ENCODE measurements around the gene SYNE3. TPM values are rescaled to one million over a fixed set of nuclear protein-coding genes. Genes with fewer than 3 reads are reported as not detected.

SYNE3 gene
- total and polyA plus RNA-seq, 4 donors = 0.47 to 9.0 (median 4.7) TPM

GRCh38 chr14:95531969-95532368 is 15.5 kb upstream of the SYNE3 start (continued):
- no peak for TF ChIP-seq HNF4A (conservative IDR thresholded peaks at IDR 0.05)

GRCh38 chr14:95531473-95531872 is 15.0 kb upstream of the SYNE3 start:
- Histone ChIP-seq H3K36me3 (ENCODE audit: control insufficient read depth in 4 of 4, insufficient read depth in 3 of 4, low read depth in 1 of 4, low read length in 3 of 4) (no peaks in the 10 kb centered on the region), H3K9me3 (ENCODE audit: control insufficient read depth in 4 of 4, low read length in 3 of 4) (no peaks in the 10 kb centered on the region), H3K9ac (ENCODE audit: low read depth in 1 of 2, low read length in 2 of 2) (no peak overlapping the region), H3K27me3 (ENCODE audit: control insufficient read depth in 4 of 4, insufficient read depth in 4 of 4, low read length in 3 of 4) (no peaks in the 10 kb centered on the region), H3K27ac (ENCODE audit: low read depth in 1 of 2, low read length in 2 of 2) (peak overlapping the region in 1 of 2 donors; percentile 6), H3K4me3 (ENCODE audit: low read depth in 1 of 3, low read length in 3 of 3) (no peak overlapping the region), H3K4me1 (ENCODE audit: control insufficient read depth in 4 of 4, insufficient read depth in 4 of 4, low read length in 3 of 4) (peaks cover 4 to 60% (median 57%) of the 10 kb centered on the region in 4 donors)
- no peak for DNase-seq (ENCODE audit: low spot score)
- WGBS = 10% methylated on average over 3 of the region's 3 CpGs
- TF ChIP-seq CTCF (IDR thresholded peaks at IDR 0.05; ENCODE audit: low read depth, low read length, missing input control) (no peak), NR2F2 (IDR thresholded peaks at IDR 0.05) (no peak), SP1 (IDR thresholded peaks at IDR 0.05) (no peak), TAF1 (conservative IDR thresholded peaks at IDR 0.05) (no peak), ATF3 (IDR thresholded peaks at IDR 0.05) (no peak), HNF4A (conservative IDR thresholded peaks at IDR 0.05) (peak in 1 of 2 donors; percentile 12), REST (IDR thresholded peaks at IDR 0.05) (no peak), FOXA1 (IDR thresholded peaks at IDR 0.05) (no peak), YY1 (IDR thresholded peaks at IDR 0.05) (no peak)

GRCh38 chr14:95530473-95531276 is 14.2 kb upstream of the SYNE3 start:
- no peak for DNase-seq (ENCODE audit: low spot score)
- Histone ChIP-seq H3K36me3 (ENCODE audit: control insufficient read depth in 4 of 4, insufficient read depth in 3 of 4, low read depth in 1 of 4, low read length in 3 of 4) (no peaks in the 10 kb centered on the region), H3K27ac (ENCODE audit: low read depth in 1 of 2, low read length in 2 of 2) (peak overlapping the region; percentile 9 to 46), H3K4me3 (ENCODE audit: low read depth in 1 of 3, low read length in 3 of 3) (no peak overlapping the region), H3K4me1 (ENCODE audit: control insufficient read depth in 4 of 4, insufficient read depth in 4 of 4, low read length in 3 of 4) (peaks cover under 1 to 62% (median 57%) of the 10 kb centered on the region in 4 donors), H3K27me3 (ENCODE audit: control insufficient read depth in 4 of 4, insufficient read depth in 4 of 4, low read length in 3 of 4) (no peaks in the 10 kb centered on the region), H3K9ac (ENCODE audit: low read depth in 1 of 2, low read length in 2 of 2) (no peak overlapping the region), H3K9me3 (ENCODE audit: control insufficient read depth in 4 of 4, low read length in 3 of 4) (no peaks in the 10 kb centered on the region)
- WGBS = 79% methylated on average over 13 of the region's 13 CpGs
- TF ChIP-seq JUND (IDR thresholded peaks at IDR 0.05) = no peak
- TF ChIP-seq CTCF (IDR thresholded peaks at IDR 0.05; ENCODE audit: low read depth, low read length, missing input control) = no peak
- TF ChIP-seq REST (IDR thresholded peaks at IDR 0.05) = no peak
- no peak for TF ChIP-seq FOXA1 (IDR thresholded peaks at IDR 0.05)
- no peak for TF ChIP-seq ATF3 (IDR thresholded peaks at IDR 0.05)
- TF ChIP-seq HNF4G (IDR thresholded peaks at IDR 0.05) = no peak
- TF ChIP-seq MAX (IDR thresholded peaks at IDR 0.05) = no peak
- TF ChIP-seq SP1 (IDR thresholded peaks at IDR 0.05) = no peak
- no peak for TF ChIP-seq ZBTB33 (IDR thresholded peaks at IDR 0.05)
- TF ChIP-seq NR2F2 (IDR thresholded peaks at IDR 0.05) = no peak

All from liver (tissue), 9 donors.